Prostate gland (tissue), 2 donors: ENCODE measurements around the gene OR2T33.
"Not testable (repeated sequence)": the region's sequence is repeated elsewhere in the genome, so short reads cannot be mapped to it uniquely, and the experiment has no call there.

Source experiments
- POLR2A ChIP-seq: fragments of 450-650 bp; IDR thresholded peaks from one replicate; pipeline ENCODE4 v1.6.1; 2016; ENCODE audit warnings: antibody characterized with exemption, mild to moderate bottlenecking
- TF ChIP-seq, protein P1 (sequence below), 4 experiments: fragments of 200-600 bp in 2 of 4; fragments of 450-650 bp in 2 of 4; sonication (generic) in 2 of 4; IDR thresholded peaks; 1 replicate in 3 of 4; 2 replicates in 1 of 4; pipeline ENCODE4 v1.5.1; 2016 to 2019; ENCODE audit warnings: antibody characterized with exemption in 4 of 4, mild to moderate bottlenecking in 2 of 4, moderate library complexity in 2 of 4

GRCh38 chr1:248305672-248306071, 27.9 kb upstream of the OR2T33 start:
- TF ChIP-seq, protein P1, sequence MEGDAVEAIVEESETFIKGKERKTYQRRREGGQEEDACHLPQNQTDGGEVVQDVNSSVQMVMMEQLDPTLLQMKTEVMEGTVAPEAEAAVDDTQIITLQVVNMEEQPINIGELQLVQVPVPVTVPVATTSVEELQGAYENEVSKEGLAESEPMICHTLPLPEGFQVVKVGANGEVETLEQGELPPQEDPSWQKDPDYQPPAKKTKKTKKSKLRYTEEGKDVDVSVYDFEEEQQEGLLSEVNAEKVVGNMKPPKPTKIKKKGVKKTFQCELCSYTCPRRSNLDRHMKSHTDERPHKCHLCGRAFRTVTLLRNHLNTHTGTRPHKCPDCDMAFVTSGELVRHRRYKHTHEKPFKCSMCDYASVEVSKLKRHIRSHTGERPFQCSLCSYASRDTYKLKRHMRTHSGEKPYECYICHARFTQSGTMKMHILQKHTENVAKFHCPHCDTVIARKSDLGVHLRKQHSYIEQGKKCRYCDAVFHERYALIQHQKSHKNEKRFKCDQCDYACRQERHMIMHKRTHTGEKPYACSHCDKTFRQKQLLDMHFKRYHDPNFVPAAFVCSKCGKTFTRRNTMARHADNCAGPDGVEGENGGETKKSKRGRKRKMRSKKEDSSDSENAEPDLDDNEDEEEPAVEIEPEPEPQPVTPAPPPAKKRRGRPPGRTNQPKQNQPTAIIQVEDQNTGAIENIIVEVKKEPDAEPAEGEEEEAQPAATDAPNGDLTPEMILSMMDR (IDR thresholded peaks at IDR 0.05): not testable (repeated sequence)
- TF ChIP-seq POLR2A: not testable (repeated sequence)
